GM10248 (cell line): ENCODE data around the gene IMPA2.

Experiments used
- CTCF ChIA-PET: fragments of 300-600 bp; sonication (Branson Sonifier 250); formaldehyde crosslinking; extraction: SDS; loops from one replicate; lab custom pipeline; 2021; ENCODE audit warnings: antibody characterized with exemption; lab: Yijun Ruan, JAX
- POLR2A ChIA-PET: fragments of 350-650 bp; sonication (Branson Sonifier 250); formaldehyde crosslinking; extraction: SDS; loops from one replicate; lab custom pipeline; 2020; ENCODE audit warnings: antibody characterized with exemption; lab: Yijun Ruan, JAX
- DNase-seq: peaks from one replicate; pipeline ENCODE4 v3.0.0; 2012; ENCODE audit errors: extremely low spot score
- CTCF ChIP-seq: IDR thresholded peaks from 2 replicates; pipeline ENCODE4 v1.5.1; 2012; ENCODE audit warnings: mild to moderate bottlenecking, low read depth; ENCODE audit errors: extremely low read depth, missing control alignments, control extremely low read depth

The IMPA2 gene

GRCh38 chr18:12027046-12027445, 45.7 kb downstream of the IMPA2 start:
- ChIA-PET POLR2A (no interaction called here), CTCF (interaction anchor here (1.6 kb wide), 1 partner anchor 31 kb away, joined by 3 read pairs; no protein-coding TSS in a partner anchor)
- TF ChIP-seq CTCF, result no peak
- peak; percentile 8 for DNase-seq

GRCh38 chr18:12027480-12027879, 46.2 kb downstream of the IMPA2 start:
- no peak for TF ChIP-seq CTCF
- ChIA-PET CTCF (interaction anchor here (1.6 kb wide), 1 partner anchor 32 kb away, joined by 3 read pairs; no protein-coding TSS in a partner anchor), POLR2A (no interaction called here)
- DNase-seq, result no peak

GRCh38 chr18:12028040-12028628, 46.8 kb downstream of the IMPA2 start:
- CTCF ChIA-PET, result interaction anchor here (1.6 to 3.1 kb wide), 2 partner anchors 10 to 90 kb away, joined by 6 to 15 read pairs; no protein-coding TSS in a partner anchor
- POLR2A ChIA-PET, result no interaction called here
- no peak for TF ChIP-seq CTCF
- peak; percentile 8 for DNase-seq

- ChIA-PET CTCF (interaction anchor here (1.6 to 3.1 kb wide), 2 partner anchors 10 to 91 kb away, joined by 6 to 15 read pairs; no protein-coding TSS in a partner anchor), POLR2A (no interaction called here)
- no peak for TF ChIP-seq CTCF
- no peak for DNase-seq
These were observed 47.4 kb downstream of the IMPA2 start for GRCh38 chr18:12028674-12029073.

- ChIA-PET CTCF (interaction anchor here (1.6 to 5.1 kb wide), 4 partner anchors 9 to 93 kb away, joined by 6 to 15 read pairs (median 12); no protein-coding TSS in a partner anchor), POLR2A (no interaction called here)
- no peak for TF ChIP-seq CTCF
- no peak for DNase-seq
These were observed 48.7 kb downstream of the IMPA2 start for GRCh38 chr18:12029786-12030584.

- CTCF ChIA-PET, result interaction anchor here (2.4 to 5.1 kb wide), 3 partner anchors 8 to 93 kb away, joined by 9 to 15 read pairs (median 15); no protein-coding TSS in a partner anchor
- POLR2A ChIA-PET, result no interaction called here
- no peak for TF ChIP-seq CTCF
These were observed 49.4 kb downstream of the IMPA2 start for GRCh38 chr18:12030670-12031069.

More at GRCh38 chr18:12030670-12031069, 49.4 kb downstream of the IMPA2 start:
- DNase-seq, result no peak
